Activated CD4-positive, alpha-beta memory T cell treated with anti-CD3 and anti-CD28 coated beads for 36 hours (primary cell): ENCODE results near the gene FHIT. TPM values are rescaled to one million over a fixed set of nuclear protein-coding genes. Genes with fewer than 3 reads are reported as not detected.

Experiments
- CTCF ChIA-PET: fragments of 350-600 bp; sonication (Branson Sonifier 250); formaldehyde crosslinking; loops from one replicate; lab custom pipeline; 2021; ENCODE audit warnings: antibody characterized with exemption, inconsistent platforms; lab: Charles Lee
- POLR2A ChIA-PET: fragments of 350-600 bp; sonication (Branson Sonifier 250); formaldehyde crosslinking; loops from one replicate; lab custom pipeline; 2021; ENCODE audit warnings: antibody characterized with exemption; lab: Charles Lee
- DNase-seq: peaks from one replicate; pipeline ENCODE4 v3.0.0-alpha.2; 2020
- H3K27ac Mint-ChIP-seq: one replicate; pipeline ENCODE4 v1.8.0; 2021; ENCODE audit warnings: mixed read lengths
- H3K27me3 Mint-ChIP-seq: one replicate; pipeline ENCODE4 v1.8.0; 2021; ENCODE audit warnings: mixed read lengths
- H3K36me3 Mint-ChIP-seq: one replicate; pipeline ENCODE4 v1.8.0; 2021; ENCODE audit warnings: mixed read lengths
- H3K4me1 Mint-ChIP-seq: one replicate; pipeline ENCODE4 v1.8.0; 2021; ENCODE audit warnings: low read depth, mixed read lengths
- H3K4me3 Mint-ChIP-seq: one replicate; pipeline ENCODE4 v1.8.0; 2021; ENCODE audit warnings: mild to moderate bottlenecking, mixed read lengths
- H3K9me3 Mint-ChIP-seq: one replicate; pipeline ENCODE4 v1.8.0; 2021; ENCODE audit warnings: mixed read lengths
- intact Hi-C: fragments of 100-400 bp; cut with micrococcal nuclease; formaldehyde crosslinking; loops from one replicate; pipeline ENCODE4 v1.15.1; 2023
- total RNA-seq, 2 experiments: library from RNA; stranded (reverse); gene quantifications; one replicate each; pipeline ENCODE4 v1.2.3, GENCODE V29; 2021

FHIT gene
- total RNA-seq, 2 experiments from 2014 or later = 7.2 to 8.7 TPM

GRCh38 chr3:60660026-60660425 lies 591.2 kb downstream of the FHIT start:
- ChIA-PET CTCF (interaction anchor here (0.9 kb wide), 1 partner anchor 8 kb away, joined by 3 read pairs; no protein-coding TSS in a partner anchor), POLR2A (no interaction called here)
- Mint-ChIP-seq H3K4me3 (no peak overlapping the region), H3K36me3 (no peaks in the 10 kb centered on the region), H3K27me3 (no peaks in the 10 kb centered on the region), H3K27ac (no peak overlapping the region), H3K9me3 (peaks cover 21% of the 10 kb centered on the region), H3K4me1 (no peaks in the 10 kb centered on the region)
- intact Hi-C loops = no loop called here
- no peak for DNase-seq

GRCh38 chr3:60659098-60659497 lies 592.2 kb downstream of the FHIT start:
- intact Hi-C loops = no loop called here
- no peak overlapping the region for H3K4me3 Mint-ChIP-seq
- peaks cover 21% of the 10 kb centered on the region for H3K9me3 Mint-ChIP-seq
- no peaks in the 10 kb centered on the region for H3K4me1 Mint-ChIP-seq
- ChIA-PET POLR2A (no interaction called here), CTCF (no interaction called here)
- no peaks in the 10 kb centered on the region for H3K36me3 Mint-ChIP-seq
- DNase-seq = no peak
- no peak overlapping the region for H3K27ac Mint-ChIP-seq
- H3K27me3 Mint-ChIP-seq = no peaks in the 10 kb centered on the region

GRCh38 chr3:60657972-60658371 lies 593.3 kb downstream of the FHIT start:
- ChIA-PET CTCF (no interaction called here), POLR2A (no interaction called here)
- Mint-ChIP-seq H3K4me3 (no peak overlapping the region), H3K9me3 (peaks cover 21% of the 10 kb centered on the region), H3K4me1 (no peaks in the 10 kb centered on the region), H3K36me3 (no peaks in the 10 kb centered on the region), H3K27me3 (no peaks in the 10 kb centered on the region), H3K27ac (no peak overlapping the region)
- DNase-seq = no peak
- intact Hi-C loops = no loop called here

DNA sequence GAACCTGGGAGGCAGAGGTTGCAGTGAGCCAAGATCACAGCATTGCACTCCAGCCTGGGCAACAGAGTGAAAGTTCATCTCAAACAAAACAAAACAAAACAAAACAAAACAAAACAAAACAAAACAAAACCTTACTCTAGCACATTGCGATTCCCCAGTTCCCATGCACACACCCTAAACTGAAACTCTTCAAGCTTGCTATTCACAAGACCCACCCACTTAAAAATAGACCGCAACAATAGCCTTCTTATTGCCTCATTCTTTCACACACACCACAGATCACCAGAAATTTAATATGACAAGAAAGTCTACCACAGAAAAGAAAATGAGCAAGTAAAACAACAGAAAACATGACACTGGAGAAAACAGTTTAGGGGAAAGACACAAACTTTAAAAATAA lies 598.4 kb downstream of the FHIT start:
- CTCF ChIA-PET = no interaction called here

DNA sequence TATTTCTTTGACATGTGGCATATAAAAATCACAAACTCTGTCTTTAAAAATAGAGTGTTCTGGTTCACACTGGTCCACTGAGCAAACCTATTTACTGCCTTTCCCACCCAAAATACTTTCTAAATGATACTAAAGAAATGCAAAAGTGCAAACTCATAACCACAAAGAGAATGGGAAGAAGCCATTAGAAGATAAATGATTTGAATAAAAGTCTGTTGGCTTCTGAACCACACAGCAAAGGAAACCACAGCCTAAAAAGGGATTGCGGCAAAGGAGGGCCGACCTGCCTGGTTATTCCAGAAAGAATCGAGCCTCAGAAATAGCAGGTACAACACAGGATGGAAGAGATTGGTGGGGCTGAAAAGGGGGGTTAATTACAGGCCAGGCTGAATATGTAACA lies 599.5 kb downstream of the FHIT start:
- CTCF ChIA-PET = no interaction called here
- Mint-ChIP-seq H3K9me3 (no peaks in the 10 kb centered on the region), H3K4me1 (no peaks in the 10 kb centered on the region), H3K36me3 (no peaks in the 10 kb centered on the region), H3K27me3 (no peaks in the 10 kb centered on the region), H3K27ac (no peak overlapping the region), H3K4me3 (no peak overlapping the region)
- POLR2A ChIA-PET = no interaction called here
- intact Hi-C loops = no loop called here
- DNase-seq = no peak

More for the DNA sequence above, 598.4 kb downstream of the FHIT start:
- Mint-ChIP-seq H3K4me1 (no peaks in the 10 kb centered on the region), H3K36me3 (no peaks in the 10 kb centered on the region), H3K27ac (no peak overlapping the region), H3K27me3 (no peaks in the 10 kb centered on the region), H3K9me3 (peaks cover under 1% of the 10 kb centered on the region), H3K4me3 (no peak overlapping the region)
- intact Hi-C loops = no loop called here
- POLR2A ChIA-PET = no interaction called here
- no peak for DNase-seq

GRCh38 chr3:60650171-60650570 lies 601.1 kb downstream of the FHIT start:
- Mint-ChIP-seq H3K27ac (no peak overlapping the region), H3K27me3 (no peaks in the 10 kb centered on the region), H3K4me3 (no peak overlapping the region), H3K36me3 (no peaks in the 10 kb centered on the region), H3K9me3 (no peaks in the 10 kb centered on the region), H3K4me1 (no peaks in the 10 kb centered on the region)
- intact Hi-C loops = no loop called here
- CTCF ChIA-PET = no interaction called here
- no peak for DNase-seq
- POLR2A ChIA-PET = no interaction called here

DNA sequence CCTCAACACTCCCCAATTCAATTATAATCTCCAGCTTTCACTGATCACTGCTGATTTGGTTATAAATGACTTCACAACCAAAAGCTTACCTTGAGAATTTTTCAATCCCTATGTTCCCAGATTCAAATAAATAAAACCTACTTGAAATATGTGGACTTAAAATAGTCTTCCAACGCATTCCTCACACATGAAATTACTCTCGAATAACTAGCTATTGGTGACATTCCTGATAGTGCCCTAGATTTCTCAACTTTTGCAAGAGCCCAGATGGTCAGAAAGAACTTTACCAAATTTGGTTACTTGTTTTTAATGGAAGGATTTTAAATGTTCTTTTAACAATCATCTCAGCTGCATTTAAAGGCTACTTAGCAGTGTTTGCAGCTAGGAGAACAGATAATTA lies 605.5 kb downstream of the FHIT start:
- no peaks in the 10 kb centered on the region for H3K4me1 Mint-ChIP-seq
- H3K27ac Mint-ChIP-seq = no peak overlapping the region
- H3K27me3 Mint-ChIP-seq = no peaks in the 10 kb centered on the region
- CTCF ChIA-PET = no interaction called here
- POLR2A ChIA-PET = no interaction called here
- intact Hi-C loops = no loop called here
- H3K4me3 Mint-ChIP-seq = no peak overlapping the region
- no peaks in the 10 kb centered on the region for H3K9me3 Mint-ChIP-seq
- DNase-seq = no peak
- no peaks in the 10 kb centered on the region for H3K36me3 Mint-ChIP-seq

DNA sequence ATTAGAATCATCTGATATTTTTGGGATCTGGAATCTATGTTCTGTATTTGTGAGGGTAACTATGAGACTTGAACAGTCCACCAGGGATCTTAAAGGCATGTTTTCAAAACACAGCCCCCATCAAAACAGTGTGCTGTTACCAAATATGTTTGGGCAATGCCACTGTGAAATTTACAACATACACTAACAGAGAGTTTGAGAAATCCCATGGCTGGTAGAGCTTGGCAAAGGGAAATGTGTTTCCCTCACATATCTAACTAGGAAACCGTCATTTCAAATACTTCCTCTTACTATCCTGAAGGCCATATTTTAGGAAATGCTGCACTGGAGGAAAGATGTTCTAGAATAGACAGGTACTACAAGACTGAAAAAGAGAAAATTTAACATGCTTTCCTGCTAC lies 607.4 kb downstream of the FHIT start:
- CTCF ChIA-PET = no interaction called here
- H3K9me3 Mint-ChIP-seq = no peaks in the 10 kb centered on the region
- no peaks in the 10 kb centered on the region for H3K36me3 Mint-ChIP-seq
- POLR2A ChIA-PET = no interaction called here
- no peaks in the 10 kb centered on the region for H3K4me1 Mint-ChIP-seq
- no peak overlapping the region for H3K27ac Mint-ChIP-seq
- no peak for DNase-seq
- H3K4me3 Mint-ChIP-seq = no peak overlapping the region
- intact Hi-C loops = no loop called here
- H3K27me3 Mint-ChIP-seq = no peaks in the 10 kb centered on the region

GRCh38 chr3:60641354-60641753 lies 609.9 kb downstream of the FHIT start:
- Mint-ChIP-seq H3K9me3 (no peaks in the 10 kb centered on the region), H3K27me3 (no peaks in the 10 kb centered on the region), H3K27ac (no peak overlapping the region), H3K4me3 (no peak overlapping the region), H3K36me3 (no peaks in the 10 kb centered on the region), H3K4me1 (no peaks in the 10 kb centered on the region)
- ChIA-PET CTCF (no interaction called here), POLR2A (no interaction called here)
- intact Hi-C loops = no loop called here
- no peak for DNase-seq

GRCh38 chr3:60636846-60637245 lies 614.4 kb downstream of the FHIT start:
- intact Hi-C loops = no loop called here
- no peaks in the 10 kb centered on the region for H3K9me3 Mint-ChIP-seq

GRCh38 chr3:60633644-60634043 lies 617.6 kb downstream of the FHIT start:
- POLR2A ChIA-PET = no interaction called here
- Mint-ChIP-seq H3K36me3 (no peaks in the 10 kb centered on the region), H3K4me3 (no peak overlapping the region), H3K9me3 (no peaks in the 10 kb centered on the region), H3K4me1 (no peaks in the 10 kb centered on the region), H3K27me3 (peaks cover 4% of the 10 kb centered on the region), H3K27ac (no peak overlapping the region)
- CTCF ChIA-PET = no interaction called here
- intact Hi-C loops = no loop called here
- DNase-seq = no peak

More at GRCh38 chr3:60636846-60637245, 614.4 kb downstream of the FHIT start:
- Mint-ChIP-seq H3K4me3 (no peak overlapping the region), H3K36me3 (no peaks in the 10 kb centered on the region), H3K4me1 (no peaks in the 10 kb centered on the region), H3K27ac (no peak overlapping the region), H3K27me3 (no peaks in the 10 kb centered on the region)
- DNase-seq = no peak
- POLR2A ChIA-PET = no interaction called here
- CTCF ChIA-PET = no interaction called here

DNA sequence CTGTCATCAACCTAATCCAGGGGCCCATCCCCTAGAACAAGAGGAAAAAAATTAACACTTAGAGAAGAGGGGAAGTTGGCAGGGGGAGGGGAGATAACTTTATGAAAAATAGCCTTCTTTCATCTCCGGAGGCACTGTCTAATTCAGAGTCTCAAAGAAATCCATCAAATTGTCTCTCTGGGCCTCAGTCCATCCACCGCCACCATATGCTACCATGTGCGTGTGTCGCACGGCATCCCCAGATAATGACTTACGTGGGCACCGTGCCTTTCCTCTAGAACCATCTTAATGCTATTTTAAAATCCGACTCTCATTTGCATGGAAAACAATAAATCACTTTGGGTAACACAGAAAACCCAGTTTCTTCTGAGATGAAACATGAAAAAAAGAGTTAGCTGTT lies 619.7 kb downstream of the FHIT start:
- CTCF ChIA-PET = interaction anchor here (0.6 kb wide), 1 partner anchor 96 kb away, joined by 5 read pairs; no protein-coding TSS in a partner anchor
- no peaks in the 10 kb centered on the region for H3K4me1 Mint-ChIP-seq
- H3K27me3 Mint-ChIP-seq = peaks cover 4% of the 10 kb centered on the region
- no peak overlapping the region for H3K27ac Mint-ChIP-seq
- intact Hi-C loops = no loop called here
- no peaks in the 10 kb centered on the region for H3K36me3 Mint-ChIP-seq
- H3K9me3 Mint-ChIP-seq = no peaks in the 10 kb centered on the region
- no peak for DNase-seq
- POLR2A ChIA-PET = no interaction called here
- H3K4me3 Mint-ChIP-seq = no peak overlapping the region

GRCh38 chr3:60630953-60631352 lies 620.3 kb downstream of the FHIT start:
- H3K27ac Mint-ChIP-seq = no peak overlapping the region
- CTCF ChIA-PET = no interaction called here
- intact Hi-C loops = no loop called here
- DNase-seq = no peak
- no peaks in the 10 kb centered on the region for H3K36me3 Mint-ChIP-seq
- H3K9me3 Mint-ChIP-seq = no peaks in the 10 kb centered on the region
- H3K4me1 Mint-ChIP-seq = no peaks in the 10 kb centered on the region
- H3K4me3 Mint-ChIP-seq = no peak overlapping the region
- H3K27me3 Mint-ChIP-seq = peaks cover 4% of the 10 kb centered on the region
- POLR2A ChIA-PET = no interaction called here
